ENCODE results near the gene MACO1.
"Not testable (repeated sequence)": the region's sequence is repeated elsewhere in the genome, so short reads cannot be mapped to it uniquely, and the experiment has no call there.

The MACO1 gene

GRCh38 chr1:25437672-25438071 lies 7.0 kb downstream of the MACO1 start:
- H3K27me3 ChIP-seq (ENCODE audit: control insufficient read depth, insufficient read depth, low read length, poor library complexity, severe bottlenecking) = no peaks in the 10 kb centered on the region
- H3K36me3 ChIP-seq (ENCODE audit: control insufficient read depth, insufficient read depth, low read length) = no peaks in the 10 kb centered on the region
- H3K27ac ChIP-seq (ENCODE audit: insufficient read depth, low read depth, low read length, poor library complexity, severe bottlenecking) = no peak overlapping the region
- H3K4me1 ChIP-seq (ENCODE audit: control insufficient read depth, insufficient read depth, low read length) = no peaks in the 10 kb centered on the region
- no peaks in the 10 kb centered on the region for H3K9me3 ChIP-seq (ENCODE audit: control insufficient read depth, low read length)
- 90 to 96% methylated on average over 8 of the region's 8 CpGs for WGBS, 2 experiments
- H3K4me3 ChIP-seq (ENCODE audit: insufficient read depth, low read depth, low read length) = no peak overlapping the region

DNA sequence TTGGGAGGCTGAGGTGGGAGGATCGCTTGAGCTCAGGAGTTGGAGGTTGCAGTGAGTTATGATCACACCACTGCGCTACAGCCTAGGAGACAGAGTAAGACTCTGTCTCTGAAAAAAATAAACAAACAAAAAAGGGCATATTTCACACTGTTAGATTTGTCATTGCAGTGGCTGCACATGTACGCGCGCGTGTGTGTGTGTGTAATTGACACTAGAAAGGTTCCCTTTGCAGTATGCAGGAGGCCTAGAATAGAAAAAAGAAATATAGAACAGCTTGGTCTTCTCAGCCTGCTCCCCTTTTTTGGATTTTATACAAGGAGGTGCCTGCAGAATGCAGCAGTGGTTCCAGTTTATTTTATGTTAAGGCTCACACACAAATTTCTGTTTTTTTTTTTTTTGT lies 8.6 kb downstream of the MACO1 start:
- Histone ChIP-seq H3K36me3 (ENCODE audit: control insufficient read depth, insufficient read depth, low read length) (no peaks in the 10 kb centered on the region), H3K27ac (ENCODE audit: insufficient read depth, low read depth, low read length, poor library complexity, severe bottlenecking) (no peak overlapping the region), H3K4me1 (ENCODE audit: control insufficient read depth, insufficient read depth, low read length) (no peaks in the 10 kb centered on the region), H3K4me3 (ENCODE audit: insufficient read depth, low read depth, low read length) (no peak overlapping the region), H3K27me3 (ENCODE audit: control insufficient read depth, insufficient read depth, low read length, poor library complexity, severe bottlenecking) (no peaks in the 10 kb centered on the region), H3K9me3 (ENCODE audit: control insufficient read depth, low read length) (no peaks in the 10 kb centered on the region)
- WGBS, 2 experiments = 85 to 88% methylated on average over 6 of the region's 6 CpGs

GRCh38 chr1:25442178-25442577 lies 11.5 kb downstream of the MACO1 start:
- no peaks in the 10 kb centered on the region for H3K9me3 ChIP-seq (ENCODE audit: control insufficient read depth, low read length)
- H3K4me3 ChIP-seq (ENCODE audit: insufficient read depth, low read depth, low read length) = no peak overlapping the region
- H3K27ac ChIP-seq (ENCODE audit: insufficient read depth, low read depth, low read length, poor library complexity, severe bottlenecking) = no peak overlapping the region
- no peaks in the 10 kb centered on the region for H3K36me3 ChIP-seq (ENCODE audit: control insufficient read depth, insufficient read depth, low read length)
- 79 to 82% methylated on average over 1 of the region's 1 CpG for WGBS, 2 experiments
- H3K27me3 ChIP-seq (ENCODE audit: control insufficient read depth, insufficient read depth, low read length, poor library complexity, severe bottlenecking) = no peaks in the 10 kb centered on the region
- no peaks in the 10 kb centered on the region for H3K4me1 ChIP-seq (ENCODE audit: control insufficient read depth, insufficient read depth, low read length)

- no peaks in the 10 kb centered on the region for H3K9me3 ChIP-seq (ENCODE audit: control insufficient read depth, low read length)
- no peaks in the 10 kb centered on the region for H3K27me3 ChIP-seq (ENCODE audit: control insufficient read depth, insufficient read depth, low read length, poor library complexity, severe bottlenecking)
- H3K27ac ChIP-seq (ENCODE audit: insufficient read depth, low read depth, low read length, poor library complexity, severe bottlenecking) = no peak overlapping the region
- WGBS, 2 experiments = 92 to 94% methylated on average over 4 of the region's 4 CpGs
- H3K36me3 ChIP-seq (ENCODE audit: control insufficient read depth, insufficient read depth, low read length) = no peaks in the 10 kb centered on the region
- H3K4me3 ChIP-seq (ENCODE audit: insufficient read depth, low read depth, low read length) = no peak overlapping the region
- H3K4me1 ChIP-seq (ENCODE audit: control insufficient read depth, insufficient read depth, low read length) = no peaks in the 10 kb centered on the region
These were observed 12.5 kb downstream of the MACO1 start for GRCh38 chr1:25443030-25443699.

DNA sequence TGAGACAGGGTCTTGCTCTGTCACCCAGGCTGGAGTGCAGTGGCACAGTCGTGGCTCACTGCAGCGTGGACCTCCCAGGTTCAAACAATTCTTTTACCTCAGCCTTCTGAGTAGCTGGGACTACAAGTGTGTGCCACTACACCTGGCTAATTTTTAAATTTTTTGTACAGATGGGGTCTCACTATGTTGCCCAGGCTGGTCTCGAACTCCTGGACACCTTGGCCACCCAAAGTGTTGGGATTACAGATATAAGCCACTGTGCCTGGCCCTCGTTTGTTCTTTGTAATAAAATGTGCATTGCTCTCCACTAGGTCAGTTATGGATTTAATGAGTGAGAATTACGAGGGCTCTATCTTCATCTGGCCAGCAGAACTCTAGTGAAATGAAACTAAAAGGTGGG lies 13.9 kb downstream of the MACO1 start:
- WGBS, 2 experiments = 92 to 93% methylated on average over 5 of the region's 5 CpGs

GRCh38 chr1:25445993-25446538 lies 15.4 kb downstream of the MACO1 start:
- Histone ChIP-seq H3K27me3 (ENCODE audit: control insufficient read depth, insufficient read depth, low read length, poor library complexity, severe bottlenecking) (no peaks in the 10 kb centered on the region), H3K4me1 (ENCODE audit: control insufficient read depth, insufficient read depth, low read length) (no peaks in the 10 kb centered on the region), H3K36me3 (ENCODE audit: control insufficient read depth, insufficient read depth, low read length) (no peaks in the 10 kb centered on the region), H3K4me3 (ENCODE audit: insufficient read depth, low read depth, low read length) (no peak overlapping the region), H3K9me3 (ENCODE audit: control insufficient read depth, low read length) (no peaks in the 10 kb centered on the region), H3K27ac (ENCODE audit: insufficient read depth, low read depth, low read length, poor library complexity, severe bottlenecking) (no peak overlapping the region)
- 90% methylated on average over 2 of the region's 2 CpGs for WGBS, 2 experiments

More for the DNA sequence above, 13.9 kb downstream of the MACO1 start:
- H3K4me3 ChIP-seq (ENCODE audit: insufficient read depth, low read depth, low read length); H3K27ac ChIP-seq (ENCODE audit: insufficient read depth, low read depth, low read length, poor library complexity, severe bottlenecking); H3K4me1 ChIP-seq (ENCODE audit: control insufficient read depth, insufficient read depth, low read length); H3K9me3 ChIP-seq (ENCODE audit: control insufficient read depth, low read length); H3K36me3 ChIP-seq (ENCODE audit: control insufficient read depth, insufficient read depth, low read length); H3K27me3 ChIP-seq (ENCODE audit: control insufficient read depth, insufficient read depth, low read length, poor library complexity, severe bottlenecking): not testable (repeated sequence)

- no peaks in the 10 kb centered on the region for H3K36me3 ChIP-seq (ENCODE audit: control insufficient read depth, insufficient read depth, low read length)
- no peak overlapping the region for H3K4me3 ChIP-seq (ENCODE audit: insufficient read depth, low read depth, low read length)
- H3K27me3 ChIP-seq (ENCODE audit: control insufficient read depth, insufficient read depth, low read length, poor library complexity, severe bottlenecking) = no peaks in the 10 kb centered on the region
- H3K4me1 ChIP-seq (ENCODE audit: control insufficient read depth, insufficient read depth, low read length) = no peaks in the 10 kb centered on the region
- H3K9me3 ChIP-seq (ENCODE audit: control insufficient read depth, low read length) = no peaks in the 10 kb centered on the region
- no peak overlapping the region for H3K27ac ChIP-seq (ENCODE audit: insufficient read depth, low read depth, low read length, poor library complexity, severe bottlenecking)
These were observed 16.9 kb downstream of the MACO1 start for GRCh38 chr1:25447547-25447946.

- WGBS, 2 experiments = 100% methylated on average over 1 of the region's 2 CpGs; no CpG with 5 or more reads in 1 of the 2 experiments
- H3K27ac ChIP-seq (ENCODE audit: insufficient read depth, low read depth, low read length, poor library complexity, severe bottlenecking) = no peak overlapping the region
- no peaks in the 10 kb centered on the region for H3K27me3 ChIP-seq (ENCODE audit: control insufficient read depth, insufficient read depth, low read length, poor library complexity, severe bottlenecking)
- no peak overlapping the region for H3K4me3 ChIP-seq (ENCODE audit: insufficient read depth, low read depth, low read length)
- no peaks in the 10 kb centered on the region for H3K36me3 ChIP-seq (ENCODE audit: control insufficient read depth, insufficient read depth, low read length)
- H3K4me1 ChIP-seq (ENCODE audit: control insufficient read depth, insufficient read depth, low read length) = no peaks in the 10 kb centered on the region
- no peaks in the 10 kb centered on the region for H3K9me3 ChIP-seq (ENCODE audit: control insufficient read depth, low read length)
These were observed 20.2 kb downstream of the MACO1 start for GRCh38 chr1:25450891-25451290.

- Histone ChIP-seq H3K4me1 (ENCODE audit: control insufficient read depth, insufficient read depth, low read length) (no peaks in the 10 kb centered on the region), H3K36me3 (ENCODE audit: control insufficient read depth, insufficient read depth, low read length) (no peaks in the 10 kb centered on the region), H3K4me3 (ENCODE audit: insufficient read depth, low read depth, low read length) (no peak overlapping the region), H3K27ac (ENCODE audit: insufficient read depth, low read depth, low read length, poor library complexity, severe bottlenecking) (no peak overlapping the region), H3K27me3 (ENCODE audit: control insufficient read depth, insufficient read depth, low read length, poor library complexity, severe bottlenecking) (no peaks in the 10 kb centered on the region), H3K9me3 (ENCODE audit: control insufficient read depth, low read length) (no peaks in the 10 kb centered on the region)
- 93 to 98% methylated on average over 1 to 3 of the region's 3 CpGs for WGBS, 2 experiments
These were observed 21.2 kb downstream of the MACO1 start for GRCh38 chr1:25451908-25452307.

DNA sequence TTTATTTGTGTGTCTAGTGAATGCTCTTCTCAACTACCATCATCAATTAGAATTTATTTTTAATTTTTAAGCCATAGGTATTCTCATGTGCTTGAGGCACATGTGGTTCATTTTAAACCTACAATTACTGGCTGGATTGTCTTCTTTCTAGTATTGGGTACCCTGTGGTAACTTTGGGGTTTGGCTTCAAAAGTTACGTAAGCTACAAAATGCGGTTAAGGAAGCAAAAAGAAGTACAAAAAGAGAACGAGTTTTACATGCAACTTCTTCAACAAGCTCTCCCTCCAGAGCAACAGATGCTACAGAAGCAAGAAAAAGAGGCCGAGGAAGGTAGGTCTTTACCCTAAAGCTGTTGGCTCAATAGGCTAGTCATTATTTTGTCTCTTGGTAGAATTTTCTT lies 25.8 kb downstream of the MACO1 start:
- Histone ChIP-seq H3K27me3 (ENCODE audit: control insufficient read depth, insufficient read depth, low read length, poor library complexity, severe bottlenecking) (no peaks in the 10 kb centered on the region), H3K4me1 (ENCODE audit: control insufficient read depth, insufficient read depth, low read length) (no peaks in the 10 kb centered on the region), H3K9me3 (ENCODE audit: control insufficient read depth, low read length) (no peaks in the 10 kb centered on the region), H3K4me3 (ENCODE audit: insufficient read depth, low read depth, low read length) (no peak overlapping the region), H3K36me3 (ENCODE audit: control insufficient read depth, insufficient read depth, low read length) (peaks cover 11% of the 10 kb centered on the region), H3K27ac (ENCODE audit: insufficient read depth, low read depth, low read length, poor library complexity, severe bottlenecking) (no peak overlapping the region)
- 93 to 97% methylated on average over 4 of the region's 4 CpGs for WGBS, 2 experiments
